H1 (cell line): ENCODE results near the gene EIPR1. TPM values are rescaled to one million over a fixed set of nuclear protein-coding genes. Genes with fewer than 3 reads are reported as not detected.

Source experiments
- CTCF ChIA-PET: fragments of 300-600 bp; sonication (Branson Sonifier 250); formaldehyde crosslinking; loops from one replicate; lab custom pipeline; 2021; ENCODE audit not compliant: partially characterized antibody; lab: Charles Lee
- POLR2A ChIA-PET: fragments of 300-600 bp; sonication (Branson Sonifier 250); formaldehyde crosslinking; loops from one replicate; lab custom pipeline; 2021; ENCODE audit warnings: inconsistent platforms; ENCODE audit not compliant: partially characterized antibody; lab: Charles Lee
- DNase-seq, 2 experiments: peaks; one replicate each; pipeline versions ENCODE4 v3.0.0 to v3.0.0-alpha.2; 2010 to 2022; ENCODE audit warnings: low spot score in 2 of 2, low read depth in 1 of 2, mixed read lengths in 1 of 2
- FAIRE-seq: peaks from 2 replicates; lab custom pipeline; 2011; peaks lifted over from hg19 to GRCh38; lab: Jason Lieb, UNC
- H2AFZ ChIP-seq: 2 replicates; pipeline ENCODE4 v1.8.1; 2012; ENCODE audit warnings: low read length, inconsistent platforms
- H2AK5ac ChIP-seq: 2 replicates; pipeline ENCODE4 v1.6.1; 2013; ENCODE audit warnings: low read depth, low read length
- H2BK120ac ChIP-seq: replicated peaks from 2 replicates; pipeline ENCODE3; 2013; ENCODE audit warnings: low read depth, low read length, inconsistent platforms
- H2BK12ac ChIP-seq: 2 replicates; pipeline ENCODE4 v1.6.1; 2013; ENCODE audit warnings: low read depth, low read length
- H2BK15ac ChIP-seq: 2 replicates; pipeline ENCODE4 v1.6.1; 2013; ENCODE audit warnings: low read length
- H2BK20ac ChIP-seq: 2 replicates; pipeline ENCODE4 v1.6.1; 2013; ENCODE audit warnings: low read length
- H2BK5ac ChIP-seq: 2 replicates; pipeline ENCODE4 v1.6.1; 2013; ENCODE audit warnings: low read depth, low read length
- H3K14ac ChIP-seq: 2 replicates; pipeline ENCODE4 v1.6.1; 2013; ENCODE audit warnings: inconsistent platforms; ENCODE audit not compliant: insufficient read length
- H3K18ac ChIP-seq: 2 replicates; pipeline ENCODE4 v1.6.1; 2013; ENCODE audit warnings: low read length; ENCODE audit errors: extremely low read depth
- H3K23ac ChIP-seq: 2 replicates; pipeline ENCODE4 v1.6.1; 2013; ENCODE audit warnings: inconsistent platforms; ENCODE audit not compliant: insufficient read length
- H3K23me2 ChIP-seq: 2 replicates; pipeline ENCODE4 v1.6.1; 2013; ENCODE audit warnings: low read depth, low read length
- H3K27ac ChIP-seq: 2 replicates; pipeline ENCODE4 v1.6.1; 2011; ENCODE audit warnings: low read depth, low read length, inconsistent platforms
- H3K27me3 ChIP-seq, 4 experiments: replicated peaks in 1 of 4; 1 replicate in 1 of 4; 2 replicates in 3 of 4; pipeline versions ENCODE4 v1.6.1 to v1.8.1; 2011 to 2013; ENCODE audit warnings: low read length in 3 of 4, mild to moderate bottlenecking in 3 of 4, inconsistent platforms in 2 of 4, mixed read lengths in 2 of 4, moderate library complexity in 1 of 4; ENCODE audit not compliant: control insufficient read depth in 3 of 4, insufficient read depth in 3 of 4; ENCODE audit errors: extremely low read depth in 1 of 4
- H3K36me3 ChIP-seq, 4 experiments: 2 replicates each; pipeline versions ENCODE4 v1.6.1 to v1.8.1; 2011 to 2013; ENCODE audit warnings: mild to moderate bottlenecking in 4 of 4, low read length in 3 of 4, moderate library complexity in 2 of 4, control low read depth in 1 of 4, inconsistent platforms in 1 of 4; ENCODE audit not compliant: insufficient read depth in 4 of 4, control insufficient read depth in 2 of 4
- H3K4ac ChIP-seq: replicated peaks from 2 replicates; pipeline ENCODE3; 2013; ENCODE audit warnings: low read length, low read depth, mixed read lengths, inconsistent platforms; ENCODE audit not compliant: insufficient read length
- H3K4me1 ChIP-seq, 4 experiments: replicated peaks in 1 of 4; 1 replicate in 1 of 4; 2 replicates in 3 of 4; pipeline versions ENCODE4 v1.6.1 to v1.8.1; 2011 to 2013; ENCODE audit warnings: low read length in 3 of 4, inconsistent platforms in 2 of 4, mixed read lengths in 1 of 4; ENCODE audit not compliant: insufficient read depth in 4 of 4, control insufficient read depth in 3 of 4
- H3K4me2 ChIP-seq, 2 experiments: 2 replicates each; pipeline versions ENCODE4 v1.6.1 to v1.8.1; 2011 to 2013; ENCODE audit warnings: low read depth in 2 of 2, low read length in 2 of 2, control low read depth in 1 of 2, inconsistent platforms in 1 of 2, mild to moderate bottlenecking in 1 of 2; ENCODE audit not compliant: insufficient read depth in 1 of 2
- H3K4me3 ChIP-seq, 4 experiments: fragments of 200-600, 300-600 bp in 1 of 4; sonication (generic), shearing (Covaris generic), sonication (Bioruptor Twin) in 1 of 4; 2 replicates each; pipeline versions ENCODE4 v1.5.1 to v1.8.1; 2011 to 2016; ENCODE audit warnings: low read length in 4 of 4, low read depth in 3 of 4, control low read depth in 2 of 4, inconsistent platforms in 2 of 4, mild to moderate bottlenecking in 2 of 4, mixed read lengths in 1 of 4, moderate library complexity in 1 of 4; ENCODE audit not compliant: insufficient read depth in 2 of 4; ENCODE audit errors: extremely low read depth in 1 of 4
- H3K56ac ChIP-seq: replicated peaks from 2 replicates; pipeline ENCODE3; 2013; ENCODE audit warnings: low read depth, mild to moderate bottlenecking, mixed read lengths, low read length, inconsistent platforms; ENCODE audit not compliant: insufficient read length
- H3K79me1 ChIP-seq: 2 replicates; pipeline ENCODE4 v1.6.1; 2013; ENCODE audit warnings: low read depth, low read length, control low read depth
- H3K79me2 ChIP-seq, 2 experiments: 2 replicates each; pipeline versions ENCODE4 v1.6.1 to v1.8.1; 2012 to 2013; ENCODE audit warnings: low read length in 2 of 2, mild to moderate bottlenecking in 2 of 2, inconsistent platforms in 1 of 2; ENCODE audit not compliant: insufficient read depth in 2 of 2, control insufficient read depth in 1 of 2
- H3K9ac ChIP-seq, 4 experiments: replicated peaks in 1 of 4; 1 replicate in 1 of 4; 2 replicates in 3 of 4; pipeline versions ENCODE4 v1.6.1 to v1.8.1; 2011 to 2013; ENCODE audit warnings: low read depth in 3 of 4, low read length in 3 of 4, control low read depth in 2 of 4, mild to moderate bottlenecking in 2 of 4, moderate library complexity in 2 of 4, inconsistent platforms in 1 of 4; ENCODE audit errors: extremely low read depth in 1 of 4
- H3K9me3 ChIP-seq, 2 experiments: 2 replicates each; pipeline versions ENCODE4 v1.6.1 to v1.8.1; 2012 to 2013; ENCODE audit warnings: mild to moderate bottlenecking in 2 of 2, moderate library complexity in 2 of 2, control low read depth in 1 of 2, inconsistent platforms in 1 of 2, low read depth in 1 of 2, low read length in 1 of 2, mixed read lengths in 1 of 2; ENCODE audit not compliant: insufficient read depth in 2 of 2
- H4K20me1 ChIP-seq, 2 experiments: replicated peaks in 1 of 2; 2 replicates each; pipeline versions ENCODE3 to v1.8.1; 2011 to 2013; ENCODE audit warnings: inconsistent platforms in 2 of 2, low read length in 2 of 2, mild to moderate bottlenecking in 1 of 2; ENCODE audit not compliant: insufficient read depth in 2 of 2, control insufficient read depth in 1 of 2
- H4K5ac ChIP-seq: 2 replicates; pipeline ENCODE4 v1.6.1; 2013; ENCODE audit warnings: low read length, low read depth, mixed read lengths, inconsistent platforms; ENCODE audit not compliant: insufficient read length
- H4K8ac ChIP-seq: 2 replicates; pipeline ENCODE4 v1.8.0; 2013; ENCODE audit warnings: mild to moderate bottlenecking, moderate library complexity, low read length, inconsistent platforms; ENCODE audit not compliant: insufficient read depth; ENCODE audit errors: extremely low read depth
- H4K91ac ChIP-seq: replicated peaks from 2 replicates; pipeline ENCODE3; 2013; ENCODE audit warnings: low read length, mixed read lengths, inconsistent platforms; ENCODE audit not compliant: insufficient read length
- CBX8 ChIP-seq: fragments of 300-800, 300-1000 bp; sonication (generic); IDR thresholded peaks from 2 replicates; pipeline ENCODE4 v1.7.1; 2016; ENCODE audit warnings: low read depth, low read length, borderline replicate concordance
- CREB1 ChIP-seq: IDR thresholded peaks from 2 replicates; pipeline ENCODE4 v1.6.1; 2012; ENCODE audit warnings: inconsistent platforms
- JUND ChIP-seq: IDR thresholded peaks from 2 replicates; pipeline ENCODE4 v1.6.1; 2011; ENCODE audit warnings: mild to moderate bottlenecking, improper control_type of control experiment, low read length
- NRF1 ChIP-seq: IDR thresholded peaks from 2 replicates; pipeline ENCODE4 v1.6.1; 2011; ENCODE audit warnings: mild to moderate bottlenecking, low read depth, low read length, improper control_type of control experiment
- POLR2AphosphoS5 ChIP-seq: IDR thresholded peaks from 2 replicates; pipeline ENCODE4 v1.6.1; 2011; ENCODE audit warnings: low read depth, low read length
- POU5F1 ChIP-seq: IDR thresholded peaks from 2 replicates; pipeline ENCODE4 v1.6.1; 2011; ENCODE audit warnings: low read depth, mild to moderate bottlenecking, low read length, moderate library complexity
- SP1 ChIP-seq: IDR thresholded peaks from 2 replicates; pipeline ENCODE4 v1.6.1; 2011; ENCODE audit warnings: low read depth, low read length
- SP2 ChIP-seq: IDR thresholded peaks from 2 replicates; pipeline ENCODE4 v1.6.1; 2012; ENCODE audit warnings: mild to moderate bottlenecking, low read length, inconsistent platforms
- SP4 ChIP-seq: IDR thresholded peaks from 2 replicates; pipeline ENCODE4 v1.6.1; 2012; ENCODE audit warnings: low read length, inconsistent platforms
- SUZ12 ChIP-seq: fragments of 200-600 bp; sonication (generic); IDR thresholded peaks from 2 replicates; pipeline ENCODE4 v1.6.1; 2012; ENCODE audit warnings: mild to moderate bottlenecking, inconsistent platforms, low read length, moderate library complexity, mixed read lengths
- TAF7 ChIP-seq: optimal IDR thresholded peaks from 2 replicates; pipeline ENCODE3; 2011; ENCODE audit warnings: low read depth, mild to moderate bottlenecking, inconsistent platforms, low read length, moderate library complexity, borderline replicate concordance
- WGBS, 2 experiments: shearing (Covaris generic) in 1 of 2; methylation state at CpG; one replicate each; pipeline versions ENCODE4 v1.1.6 to v1.1.7; 2013 to 2015; ENCODE audit warnings: low lambda C conversion rate in 2 of 2, mixed read lengths in 2 of 2, inconsistent platforms in 1 of 2, low coverage in 1 of 2, missing lambda C conversion rate in 1 of 2; ENCODE audit not compliant: insufficient replicate concordance in 2 of 2, insufficient coverage in 1 of 2, insufficient read length in 1 of 2; ENCODE audit errors: extremely low coverage in 1 of 2, missing lambda C conversion rate in 1 of 2; 5-methylcytosine and 5-hydroxymethylcytosine counted together
- polyA plus RNA-seq, 7 experiments: library from polyadenylated mRNA; depleted of rRNA in 3 of 7; stranded (reverse) in 5 of 7; unstranded in 2 of 7; fragments of >200 nt in 5 of 7; fragments of 200-250 nt in 2 of 7; gene quantifications; 1 replicate in 5 of 7; 2 replicates in 1 of 7; 4 replicates in 1 of 7; pipeline versions ENCODE4 v1.2.1 to v1.2.3, GENCODE V29; 2011 to 2013; ENCODE audit warnings: missing spikeins in 2 of 7, mixed read lengths in 2 of 7
- total RNA-seq: library from RNA; stranded (reverse); fragmentation: NEBNext Ultra II Directional; extraction: Animal tissue kit (Norgen Biotek cat#: 25700); gene quantifications from 2 replicates; pipeline ENCODE4 v1.2.1, GENCODE V29; 2021

EIPR1 gene
- total and polyA plus RNA-seq, 2 of the 8 experiments (the other 6 are each of a cell fraction or from before 2014, with no cell fraction given) = 26.3 to 56.4 TPM

GRCh38 chr2:3387644-3388411 lies 10.2 kb upstream of the EIPR1 start:
- no peak overlapping the region for H3K18ac ChIP-seq
- H4K8ac ChIP-seq = no peak overlapping the region
- POLR2A ChIA-PET = interaction anchor here (0.6 kb wide), 1 partner anchor 17 kb away, joined by 3 read pairs; no protein-coding TSS in a partner anchor
- H2AFZ ChIP-seq = no peak overlapping the region
- no peak overlapping the region for H2BK12ac ChIP-seq
- FAIRE-seq (no peak), DNase-seq (no peak)
- no peak overlapping the region for H4K91ac ChIP-seq
- CTCF ChIA-PET = no interaction called here
- H3K27ac ChIP-seq = no peak overlapping the region
- no peak overlapping the region for H4K5ac ChIP-seq
- peaks cover 0 to 4% of the 10 kb centered on the region in 2 experiments for H4K20me1 ChIP-seq
- no peaks in the 10 kb centered on the region for H3K4me1 ChIP-seq
- no peak overlapping the region for H3K4me2 ChIP-seq
- 95% methylated on average over 62 of the region's 89 CpGs; no CpG with 5 or more reads in 1 of the 2 experiments for WGBS, 2 experiments
- H3K56ac ChIP-seq = no peak overlapping the region
- no peak overlapping the region for H2AK5ac ChIP-seq
- no peak for TF ChIP-seq TAF7
- TF ChIP-seq SP2 = no peak
- TF ChIP-seq CREB1 = no peak
- no peak for TF ChIP-seq POU5F1
- TF ChIP-seq SP1 = no peak
- TF ChIP-seq SP4 = no peak
- TF ChIP-seq CBX8 = no peak
- TF ChIP-seq NRF1 = no peak
- TF ChIP-seq POLR2AphosphoS5 = no peak
- no peak for TF ChIP-seq JUND
- no peak for TF ChIP-seq SUZ12
- H3K4ac ChIP-seq = no peak overlapping the region
- peaks cover 5 to 23% (median 13%) of the 10 kb centered on the region in 4 experiments; a peak in 6 of 8 replicates for H3K36me3 ChIP-seq
- H3K9me3 ChIP-seq = no peaks in the 10 kb centered on the region
- H3K27me3 ChIP-seq = peaks cover 0 to 1% (median 0%) of the 10 kb centered on the region in 4 experiments; a peak in 1 of 7 replicates
- H3K4me3 ChIP-seq = no peak overlapping the region
- no peaks in the 10 kb centered on the region for H3K23me2 ChIP-seq
- no peak overlapping the region for H2BK15ac ChIP-seq
- H2BK20ac ChIP-seq = no peak overlapping the region
- peaks cover 11% of the 10 kb centered on the region for H3K79me1 ChIP-seq
- no peak overlapping the region for H2BK120ac ChIP-seq
- H3K23ac ChIP-seq = no peak overlapping the region
- peaks cover 0 to 5% of the 10 kb centered on the region in 2 experiments; a peak in 2 of 4 replicates for H3K79me2 ChIP-seq
- H3K9ac ChIP-seq = no peak overlapping the region
- H2BK5ac ChIP-seq = no peak overlapping the region
- H3K14ac ChIP-seq = no peak overlapping the region
